HG03378 (cell line): ENCODE measurements around the gene NTN1.
"Not testable (repeated sequence)": the region's sequence is repeated elsewhere in the genome, so short reads cannot be mapped to it uniquely, and the experiment has no call there.

Experiments
- ATAC-seq: cut with Tn5 transposase; IDR thresholded peaks from one replicate; pipeline ENCODE4 v1.9.1; 2021; ENCODE audit warnings: mild to moderate bottlenecking, moderate library complexity; ENCODE audit not compliant: unreplicated experiment

NTN1 gene

DNA sequence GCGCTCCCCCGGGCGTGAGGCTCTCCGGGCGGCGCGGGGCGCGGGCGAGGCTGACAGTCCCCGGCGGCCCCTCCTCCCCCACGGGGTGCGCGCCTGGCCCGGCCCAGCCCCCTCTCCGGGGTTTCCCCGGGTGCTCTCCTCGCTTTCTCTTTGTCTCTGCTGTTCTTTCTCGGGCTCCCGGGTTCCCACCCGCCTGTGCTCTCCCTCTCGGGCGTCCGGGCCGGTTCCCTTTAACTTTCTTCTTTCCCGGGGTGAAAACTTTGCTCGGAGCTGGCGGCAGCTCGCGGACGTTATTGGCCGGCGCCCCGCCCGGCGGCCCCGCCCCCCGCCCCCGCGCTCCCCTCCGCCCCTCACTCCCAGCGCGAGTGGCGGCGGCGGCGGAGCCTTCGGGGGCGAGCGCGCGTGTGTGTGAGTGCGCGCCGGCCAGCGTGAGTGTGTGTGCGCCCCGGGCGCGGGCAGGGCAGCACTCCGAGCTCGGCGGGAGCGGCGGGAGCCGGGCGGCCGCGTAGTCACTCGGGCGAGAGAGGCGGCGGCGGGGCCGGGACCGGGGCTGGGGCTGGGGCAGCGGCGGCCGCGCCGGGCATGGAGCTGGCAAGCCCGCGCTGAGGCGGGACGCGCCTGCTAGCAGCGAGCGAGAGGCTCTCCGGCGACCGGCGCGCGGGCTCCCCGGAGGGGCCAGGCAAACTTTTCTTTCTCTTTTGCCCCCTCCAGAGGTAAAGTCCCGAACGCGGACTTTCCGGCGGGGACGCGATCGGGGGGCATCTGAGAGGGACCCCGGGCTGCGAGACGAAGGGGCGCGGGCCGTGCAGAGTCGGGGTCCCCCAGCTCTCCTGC, at the start of gene NTN1:
Gene NTN1, plus strand, starts transcription at position 353 of the 834 bp plus-strand sequence. CDS start 864 bp downstream, outside the sequence.
- no peak for ATAC-seq

DNA sequence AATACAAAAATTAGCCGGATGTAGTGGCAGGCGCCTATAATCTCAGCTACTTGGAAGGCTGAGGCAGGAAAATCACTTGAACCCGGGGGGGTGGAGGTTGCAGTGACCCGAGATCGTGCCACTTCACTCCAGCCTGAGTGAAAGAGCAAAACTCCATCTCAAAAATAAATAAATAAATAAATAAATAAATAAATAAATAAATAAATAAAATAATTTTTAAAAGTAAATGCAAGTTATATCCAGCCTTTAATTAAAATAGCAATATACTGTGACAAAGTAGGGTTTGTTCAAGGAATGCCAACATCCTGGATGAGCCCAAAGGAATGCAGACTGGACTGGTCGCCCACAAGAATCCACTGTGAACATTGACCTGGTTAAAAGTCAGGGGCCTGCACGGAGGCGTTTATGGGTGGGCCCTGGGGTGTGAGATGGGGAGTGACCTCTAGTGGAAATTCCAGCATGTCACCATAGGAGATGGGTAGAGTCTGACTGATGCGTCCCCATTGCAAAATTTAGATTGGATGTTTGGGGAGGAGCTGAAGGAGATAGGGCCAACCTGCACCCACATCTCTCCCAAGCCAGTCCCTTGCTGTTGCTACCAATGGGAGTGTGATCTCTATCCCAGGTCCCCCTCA, 46.1 kb upstream of the NTN1 start:
- ATAC-seq: no peak

DNA sequence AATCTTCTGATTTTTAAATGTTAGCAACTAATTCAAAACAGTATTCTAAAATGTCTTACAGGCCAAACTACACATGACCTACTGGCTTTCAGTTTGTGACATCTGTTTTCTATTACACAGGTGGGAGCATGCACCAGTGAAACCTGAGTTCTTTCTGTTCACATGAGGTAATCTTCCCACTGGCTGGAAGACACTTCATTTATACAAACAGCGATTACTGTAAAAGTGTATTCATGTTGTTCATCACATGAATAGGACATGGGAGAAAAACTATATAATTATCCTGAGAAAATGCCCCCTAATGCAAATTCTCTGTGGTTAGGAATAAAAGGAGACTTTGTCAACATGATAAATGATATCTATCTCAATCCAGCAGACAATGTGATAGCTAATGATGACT, 44.7 kb upstream of the NTN1 start:
- ATAC-seq: no peak

DNA sequence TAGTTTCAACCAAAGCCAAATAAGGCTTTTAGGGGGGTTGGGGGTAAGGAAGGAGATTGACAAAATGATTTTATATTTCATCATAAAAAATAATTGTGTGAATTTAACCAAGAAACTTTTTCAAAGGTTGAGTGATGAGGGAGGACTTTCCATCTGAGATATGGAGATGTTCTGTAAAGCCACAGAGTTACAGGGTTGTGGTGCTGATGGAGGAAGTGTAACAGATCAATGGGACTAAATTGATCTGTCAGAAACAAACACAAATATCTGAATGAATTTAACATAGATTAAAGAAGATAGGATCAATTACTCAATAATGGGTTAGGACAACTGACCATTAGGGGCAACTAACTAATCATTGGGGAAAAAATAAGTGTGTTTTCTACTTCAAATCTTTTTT, 41.6 kb upstream of the NTN1 start:
- ATAC-seq: no peak

DNA sequence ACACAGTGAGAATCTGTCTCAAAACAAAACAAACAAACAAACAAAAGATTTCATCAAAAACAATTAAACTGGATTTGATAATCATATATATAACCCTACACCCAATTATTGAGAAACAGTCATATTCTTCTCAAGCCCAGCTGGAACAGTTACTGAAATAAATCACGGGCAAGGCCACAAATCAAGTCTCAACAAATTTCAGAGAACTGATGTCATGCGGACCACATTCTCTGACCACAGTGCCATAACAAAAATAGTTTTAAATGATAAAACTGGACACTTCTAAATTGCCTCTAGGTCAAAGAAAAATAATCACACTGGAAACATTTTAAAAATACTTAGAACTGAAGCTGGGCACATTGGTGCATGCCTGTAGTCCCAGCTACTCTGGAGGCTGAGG, 39.9 kb upstream of the NTN1 start:
- no peak for ATAC-seq

DNA sequence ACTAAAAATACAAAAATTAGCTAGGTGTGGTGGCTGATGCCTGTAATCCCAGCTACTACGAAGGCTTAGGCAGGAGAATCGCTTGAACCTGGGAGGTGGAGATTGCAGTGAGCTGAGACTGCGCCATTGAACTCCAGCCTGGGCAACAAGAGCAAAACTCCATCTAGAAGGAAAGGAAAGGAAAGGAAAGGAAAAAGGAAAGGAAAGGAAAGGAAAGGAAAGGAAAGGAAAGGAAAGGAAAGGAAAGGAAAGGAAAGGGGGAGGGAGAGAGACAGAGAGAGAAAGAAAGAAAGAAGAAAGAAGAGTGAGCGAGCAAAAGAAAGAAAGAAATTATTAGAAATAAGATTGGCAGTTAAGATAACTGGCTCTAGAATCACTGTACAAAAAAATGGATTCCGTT, 37.1 kb upstream of the NTN1 start:
- ATAC-seq: not testable (repeated sequence)

DNA sequence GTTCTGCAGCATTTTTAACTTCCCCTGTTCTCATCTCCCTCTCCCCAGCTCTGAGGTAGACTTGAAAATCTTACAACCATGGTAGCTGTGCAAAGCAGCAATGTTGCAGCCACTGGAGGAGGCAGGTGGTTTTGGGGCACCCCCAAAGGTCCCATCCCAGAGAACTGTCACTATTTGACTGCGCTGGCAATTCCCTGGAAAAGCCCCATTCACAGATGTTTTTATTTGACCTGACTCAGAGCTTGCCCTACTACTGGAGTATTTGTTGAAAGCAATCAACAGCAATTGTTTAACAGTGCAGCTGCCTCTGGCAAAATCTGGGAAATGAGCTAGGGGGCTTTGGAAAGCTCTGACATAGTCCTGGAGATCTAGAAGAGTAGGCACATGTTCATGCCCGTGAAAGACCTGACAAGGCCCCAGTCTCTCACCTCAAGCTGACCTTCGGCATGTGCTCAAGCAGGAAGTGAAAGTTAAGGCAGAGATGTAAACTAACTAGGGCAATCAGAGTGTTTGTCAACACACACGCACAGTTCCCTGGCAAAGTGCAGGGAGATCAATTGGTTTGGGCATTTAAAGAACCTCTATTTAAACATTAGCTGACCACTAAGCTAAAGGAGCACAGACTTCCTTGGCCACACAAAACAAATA, 36.1 kb upstream of the NTN1 start:
- no peak for ATAC-seq

DNA sequence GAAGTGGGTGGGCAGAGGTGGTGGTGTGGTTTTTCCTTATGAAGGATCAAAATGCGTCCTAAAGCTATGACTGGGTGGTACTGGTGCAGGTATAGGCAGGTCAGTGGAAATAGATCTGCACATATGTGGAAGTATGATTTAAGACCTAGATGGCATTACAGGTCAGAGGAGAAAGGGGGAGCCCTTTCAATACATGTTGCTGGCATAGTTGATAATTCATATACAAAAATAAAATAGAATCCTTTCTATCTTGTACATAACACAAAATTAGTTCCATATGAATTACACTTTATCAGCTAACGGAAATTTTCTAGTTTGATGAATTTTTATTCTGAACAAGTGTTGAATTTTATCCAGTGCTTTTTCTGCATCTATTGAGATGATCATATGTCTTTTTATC, 35.0 kb upstream of the NTN1 start:
- ATAC-seq: no peak

DNA sequence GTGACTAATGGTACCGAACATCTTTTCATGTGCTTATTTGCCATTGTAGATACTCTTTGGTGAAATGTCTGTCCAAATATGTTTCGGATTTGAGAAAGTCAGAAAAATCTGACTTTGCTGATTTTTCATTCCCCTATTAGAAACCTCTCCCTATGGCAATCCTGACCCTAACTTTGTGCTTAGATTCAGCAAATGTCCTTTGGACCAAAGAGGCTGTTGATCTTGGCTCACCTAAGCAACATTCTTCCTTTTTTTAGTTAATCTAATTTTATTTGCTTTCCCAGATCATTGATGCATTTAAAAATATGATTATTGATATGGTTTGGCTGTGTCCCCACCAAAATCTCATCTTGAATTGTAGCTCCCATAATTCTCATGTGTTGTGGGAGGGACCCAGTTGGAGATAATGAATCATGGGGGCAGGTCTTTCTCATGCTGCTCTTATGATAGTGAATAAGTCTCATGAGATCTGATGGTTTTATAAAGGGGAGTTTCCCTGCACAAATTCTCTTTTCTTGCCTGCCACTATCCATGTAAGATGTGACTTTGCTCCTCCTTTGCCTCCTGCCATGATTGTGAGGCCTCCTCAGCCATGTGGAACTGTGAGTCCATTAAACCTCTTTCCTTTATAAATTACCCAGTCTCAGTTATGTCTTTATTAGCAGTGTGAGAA, 32.9 kb upstream of the NTN1 start:
- not testable (repeated sequence) for ATAC-seq

DNA sequence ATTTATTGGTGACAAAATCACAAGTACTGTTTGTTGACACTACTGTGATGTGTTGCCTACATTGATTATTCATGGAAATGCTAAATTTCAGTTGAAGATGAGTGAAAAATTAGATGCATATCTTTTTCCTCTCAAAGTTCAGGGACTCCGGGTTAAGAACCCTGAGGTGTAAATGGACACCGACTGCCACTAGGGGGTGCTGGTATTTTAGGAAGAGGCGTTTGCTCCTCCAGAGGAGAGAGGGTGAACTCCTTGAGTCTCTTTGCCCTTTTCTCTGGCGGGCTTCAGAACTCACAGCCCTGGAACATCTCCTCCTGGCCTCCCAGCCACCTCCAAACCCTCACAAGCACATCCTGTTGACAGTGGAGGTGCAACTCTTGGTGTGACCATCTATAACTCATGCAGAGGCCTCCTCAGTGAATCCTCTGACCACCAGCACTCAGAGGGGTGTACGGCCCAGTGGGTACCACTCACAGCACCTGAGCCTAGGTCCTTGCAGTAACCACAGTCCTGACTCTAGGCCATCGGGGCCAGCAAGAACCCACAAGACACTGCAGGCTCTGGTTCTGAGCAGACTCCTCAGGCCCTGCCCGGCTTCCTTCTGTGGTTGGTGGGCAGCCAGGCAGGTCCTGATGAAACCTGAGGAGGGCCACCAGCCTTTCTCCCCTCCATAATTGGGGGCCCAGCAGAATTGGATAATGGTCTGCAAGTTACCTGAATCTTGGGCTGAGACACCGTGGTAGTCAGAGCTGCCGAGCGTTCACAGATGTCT, 29.6 kb upstream of the NTN1 start:
- no peak for ATAC-seq

DNA sequence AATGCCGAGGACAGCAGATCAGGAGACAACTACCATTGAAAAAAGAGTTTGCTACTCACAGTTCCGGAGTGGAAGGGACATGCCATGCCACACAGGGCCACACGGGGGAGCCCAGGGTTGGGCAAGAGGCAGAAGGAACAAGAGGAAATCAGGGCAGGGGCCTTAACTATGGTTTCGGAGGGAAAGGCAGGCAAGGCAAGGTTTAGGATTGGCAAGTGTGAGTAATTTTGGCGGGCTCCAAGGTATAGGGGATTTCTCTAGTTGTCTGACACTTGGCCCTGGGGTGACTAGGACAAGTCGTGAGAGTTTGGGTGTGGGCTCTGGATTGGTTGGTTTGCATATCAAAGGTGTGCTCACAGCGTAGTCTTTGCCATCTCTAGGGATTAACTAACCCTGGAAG, 27.0 kb upstream of the NTN1 start:
- no peak for ATAC-seq

DNA sequence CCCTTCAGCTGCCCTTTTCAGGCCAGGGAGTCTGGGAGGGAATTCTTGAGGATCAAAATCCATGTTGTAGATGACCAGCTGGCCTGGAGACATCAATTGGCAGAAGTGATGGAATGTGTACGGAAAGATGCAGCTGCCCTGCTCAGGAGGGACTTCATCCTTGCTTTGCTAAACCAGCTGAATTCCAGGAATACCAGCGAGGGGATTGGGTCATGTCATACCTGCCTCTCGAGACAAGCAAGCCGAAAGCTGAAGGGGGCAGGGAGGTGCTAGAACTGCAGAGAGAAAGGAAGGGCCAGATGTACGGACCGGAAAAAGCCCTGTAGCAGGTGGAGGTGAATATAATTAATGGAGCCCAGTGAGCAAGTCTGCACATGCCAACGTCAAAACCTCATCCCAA, 25.6 kb upstream of the NTN1 start:
- no peak for ATAC-seq

DNA sequence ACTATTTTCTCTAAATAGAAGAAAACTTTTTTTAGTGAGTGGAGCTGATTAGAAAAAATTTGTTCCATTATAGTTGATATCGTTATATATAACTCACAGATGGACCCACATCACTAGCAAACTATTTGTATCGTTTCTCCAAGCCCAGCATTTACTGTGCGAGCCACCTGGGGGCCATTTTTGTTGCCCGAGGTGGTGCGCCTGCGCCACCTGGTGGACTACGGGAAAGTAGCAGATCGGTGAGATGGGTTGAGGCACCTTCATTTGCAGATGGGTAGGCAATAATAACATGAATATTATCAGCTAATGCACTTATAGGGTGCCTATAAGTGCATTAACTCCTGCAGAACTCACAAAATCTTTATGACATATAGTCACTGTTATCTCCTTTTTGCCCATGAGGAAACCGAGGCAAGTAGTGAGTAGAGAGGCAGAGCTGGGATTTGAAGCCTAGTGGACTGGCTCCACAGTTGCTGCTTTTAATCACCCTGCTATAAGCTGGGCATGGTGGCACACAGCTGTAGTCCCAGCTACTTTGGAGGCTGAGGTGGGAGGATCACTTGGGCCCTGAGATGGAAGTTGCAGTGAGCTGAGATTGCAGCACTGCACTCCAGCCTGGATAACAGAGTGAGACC, 23.2 kb upstream of the NTN1 start:
- no peak for ATAC-seq

DNA sequence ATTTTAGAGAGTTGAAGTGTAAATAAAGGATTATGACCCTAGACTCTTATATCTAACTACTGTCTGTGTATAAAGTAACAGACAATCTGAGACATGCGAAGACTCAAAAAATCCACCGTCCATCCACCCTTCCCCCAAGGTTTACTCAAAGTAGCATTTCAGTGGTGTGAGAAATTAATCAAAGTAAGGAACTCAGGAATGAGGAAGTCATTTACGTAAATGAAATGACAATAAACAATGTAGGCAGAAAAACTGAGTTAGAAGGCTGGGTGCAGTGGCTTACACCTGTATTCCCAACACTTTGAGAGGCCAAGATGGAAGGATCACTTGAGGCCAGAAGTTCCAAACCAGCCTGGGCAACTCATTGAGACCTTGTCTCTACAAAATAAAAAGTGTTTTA, 19.8 kb upstream of the NTN1 start:
- no peak for ATAC-seq

DNA sequence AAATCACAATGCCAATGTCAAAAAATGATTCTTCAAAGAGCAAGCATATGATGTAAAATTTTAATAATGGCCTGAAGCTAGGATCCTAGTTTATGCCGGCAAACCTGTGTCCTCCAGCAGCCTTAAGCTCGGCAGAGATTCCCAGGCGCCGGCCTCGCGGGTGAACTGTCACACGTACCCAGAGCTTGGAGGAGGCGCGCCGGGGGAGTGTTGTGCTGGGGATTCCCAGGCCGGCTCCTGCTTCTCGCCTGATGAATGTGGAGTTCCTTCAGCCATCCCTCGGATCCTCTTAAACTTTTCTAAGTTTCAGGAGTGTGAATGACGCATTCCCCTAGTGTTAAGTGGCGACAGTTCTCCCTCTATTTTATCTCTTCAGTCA, 19.1 kb upstream of the NTN1 start:
- no peak for ATAC-seq

DNA sequence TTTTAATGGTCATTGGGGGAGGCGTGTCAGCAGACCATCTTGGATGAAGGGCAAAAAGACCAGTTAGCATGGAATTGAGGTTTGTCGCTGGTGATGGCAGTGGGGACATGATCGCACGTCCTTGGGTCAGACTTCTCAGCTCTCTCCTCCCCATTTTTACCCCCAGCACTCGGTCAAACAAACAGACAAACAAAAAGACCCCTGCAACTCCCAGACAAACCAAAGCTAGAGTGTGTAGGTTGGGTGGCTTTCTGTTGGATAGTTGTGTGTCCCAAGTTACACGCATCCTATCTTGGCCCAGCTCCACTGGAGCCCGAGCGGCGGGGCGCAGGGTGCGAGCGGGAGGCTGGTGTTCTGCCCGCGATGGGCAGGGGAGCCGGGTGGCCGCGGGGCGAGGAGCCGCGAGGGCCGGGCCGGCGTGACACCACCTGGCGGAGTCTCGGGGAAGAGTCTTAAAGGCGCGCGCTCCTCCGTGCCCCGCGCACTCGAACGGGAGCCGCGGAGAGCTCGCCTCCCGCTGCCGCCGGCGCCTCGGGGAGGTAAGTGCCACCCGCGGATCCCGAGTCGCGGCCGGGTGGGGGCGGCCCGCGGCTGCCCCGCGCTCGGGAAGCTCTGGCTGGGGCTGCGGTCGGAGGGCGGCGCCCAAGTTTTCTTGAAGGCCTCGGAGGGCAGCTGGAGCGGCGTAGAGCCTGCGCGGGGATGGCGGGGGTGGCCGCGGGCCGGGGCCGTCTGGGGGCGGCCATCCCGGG, 18.5 kb upstream of the NTN1 start:
- ATAC-seq: no peak

DNA sequence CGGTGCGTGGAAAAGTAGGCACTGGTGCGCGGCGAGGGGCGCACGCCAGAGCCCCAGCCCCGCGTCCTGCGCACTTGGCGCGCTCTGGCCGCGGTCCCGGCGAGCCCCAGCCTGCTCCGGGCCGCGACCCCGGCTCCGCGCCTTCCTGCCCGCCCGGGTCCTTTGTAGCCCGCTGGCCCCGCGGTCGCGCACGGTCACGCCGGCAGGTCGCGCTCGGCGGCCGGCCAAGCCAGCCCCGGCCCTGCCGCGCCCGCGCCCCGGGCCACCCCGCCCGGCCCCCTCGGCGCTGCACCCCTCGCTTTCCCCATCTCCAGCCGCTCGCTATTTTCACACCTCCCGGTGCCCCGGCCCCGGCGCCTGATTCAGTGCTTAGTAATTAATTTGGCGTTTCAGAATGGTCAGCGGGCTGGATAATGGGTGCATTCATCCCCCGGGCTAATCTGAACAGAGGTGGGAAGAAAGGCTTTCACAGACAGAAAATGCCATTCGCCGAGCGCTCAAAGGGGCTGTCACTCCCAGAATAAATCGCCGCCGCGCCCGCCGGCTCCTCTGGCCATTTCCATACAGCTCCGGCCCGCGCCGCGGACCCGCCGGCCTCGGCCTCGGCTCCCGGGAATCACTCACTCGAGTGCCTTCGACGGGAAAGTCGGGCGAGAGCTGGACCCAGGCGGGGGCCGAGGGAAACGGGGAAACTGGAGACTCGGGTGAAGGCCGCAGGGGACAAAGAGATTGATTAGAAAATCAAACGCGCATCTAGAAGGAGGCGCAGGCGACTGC, 17.8 kb upstream of the NTN1 start:
- no peak for ATAC-seq

DNA sequence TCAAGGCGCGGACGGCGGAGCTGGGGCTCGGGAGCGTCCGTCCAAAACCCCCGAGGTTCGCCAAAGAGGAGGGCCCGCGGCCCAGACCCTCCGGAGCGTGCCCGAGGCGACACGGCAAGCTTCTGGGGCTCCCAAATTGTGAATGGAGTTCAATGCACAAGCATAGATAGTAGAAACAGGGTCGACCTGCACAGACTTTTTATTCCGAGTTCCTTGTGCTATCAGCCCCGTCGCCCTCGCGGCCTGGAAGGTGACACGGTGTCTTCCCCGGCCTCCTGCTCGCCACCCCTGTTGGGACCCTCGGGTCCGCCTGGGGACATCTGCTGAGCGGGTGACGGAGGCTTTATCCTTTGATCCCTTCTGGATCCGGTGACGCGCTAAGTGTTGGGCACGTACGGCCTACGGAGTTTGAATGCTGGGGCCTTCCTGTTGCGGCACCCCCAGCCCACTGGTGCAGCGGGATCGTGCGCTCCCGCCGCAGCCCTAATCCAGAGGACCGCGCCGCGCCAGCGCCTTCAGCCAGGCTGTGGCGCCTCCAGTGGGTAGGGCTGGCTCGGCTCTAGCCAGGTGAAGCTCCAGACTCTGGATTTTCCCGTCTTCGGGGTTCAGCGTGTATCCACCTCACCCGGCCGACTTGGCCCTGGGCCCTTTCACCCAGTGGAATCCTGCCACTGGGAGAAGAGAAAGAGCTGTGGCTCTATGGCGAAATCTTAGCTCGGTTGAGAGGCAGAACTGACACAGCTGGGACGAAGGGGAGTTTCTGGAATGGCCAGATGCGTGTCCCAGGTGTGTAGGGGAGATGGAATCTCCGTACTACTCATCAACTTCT, 17.0 kb upstream of the NTN1 start:
- ATAC-seq: no peak
